ENCODE results near the gene ZDHHC9.

DNA sequence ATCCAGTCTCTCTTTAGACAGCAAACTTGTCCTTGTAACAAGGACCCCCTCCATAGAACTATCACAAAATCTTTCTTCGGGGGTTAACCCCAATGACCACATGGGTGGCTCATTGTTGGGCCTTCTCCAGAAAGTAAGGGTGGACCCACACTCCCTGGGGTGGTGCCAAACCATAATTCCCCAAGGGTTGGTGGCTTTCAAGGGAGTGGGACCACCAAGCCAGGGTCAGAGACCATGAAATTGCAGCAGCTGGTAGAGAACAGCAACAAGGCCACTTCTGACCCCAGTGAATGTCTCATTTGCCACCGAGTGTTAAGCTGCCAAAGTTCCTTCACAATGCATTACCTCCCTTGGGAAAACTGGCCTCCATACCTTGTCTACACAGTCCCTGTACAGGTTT, 28.8 kb upstream of the ZDHHC9 start:
- no peak for TF ChIP-seq BHLHE40 (IDR thresholded peaks at IDR 0.05; ENCODE audit: low read depth, low read length)
- TF ChIP-seq, protein P1, sequence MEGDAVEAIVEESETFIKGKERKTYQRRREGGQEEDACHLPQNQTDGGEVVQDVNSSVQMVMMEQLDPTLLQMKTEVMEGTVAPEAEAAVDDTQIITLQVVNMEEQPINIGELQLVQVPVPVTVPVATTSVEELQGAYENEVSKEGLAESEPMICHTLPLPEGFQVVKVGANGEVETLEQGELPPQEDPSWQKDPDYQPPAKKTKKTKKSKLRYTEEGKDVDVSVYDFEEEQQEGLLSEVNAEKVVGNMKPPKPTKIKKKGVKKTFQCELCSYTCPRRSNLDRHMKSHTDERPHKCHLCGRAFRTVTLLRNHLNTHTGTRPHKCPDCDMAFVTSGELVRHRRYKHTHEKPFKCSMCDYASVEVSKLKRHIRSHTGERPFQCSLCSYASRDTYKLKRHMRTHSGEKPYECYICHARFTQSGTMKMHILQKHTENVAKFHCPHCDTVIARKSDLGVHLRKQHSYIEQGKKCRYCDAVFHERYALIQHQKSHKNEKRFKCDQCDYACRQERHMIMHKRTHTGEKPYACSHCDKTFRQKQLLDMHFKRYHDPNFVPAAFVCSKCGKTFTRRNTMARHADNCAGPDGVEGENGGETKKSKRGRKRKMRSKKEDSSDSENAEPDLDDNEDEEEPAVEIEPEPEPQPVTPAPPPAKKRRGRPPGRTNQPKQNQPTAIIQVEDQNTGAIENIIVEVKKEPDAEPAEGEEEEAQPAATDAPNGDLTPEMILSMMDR (conservative IDR thresholded peaks at IDR 0.05; ENCODE audit: low read depth, low read length) = no peak
- no peak for TF ChIP-seq SMC3 (IDR thresholded peaks at IDR 0.05; ENCODE audit: low read depth, low read length)
- no peak for TF ChIP-seq RCOR1 (IDR thresholded peaks at IDR 0.05; ENCODE audit: insufficient replicate concordance, low read length)
- no peak for TF ChIP-seq MXI1 (IDR thresholded peaks at IDR 0.05; ENCODE audit: borderline replicate concordance, low read depth, low read length)

Data from IMR-90 (cell line).